GM23248 (cell line): ENCODE measurements around the gene ZBTB44. TPM values are rescaled to one million over a fixed set of nuclear protein-coding genes. Genes with fewer than 3 reads are reported as not detected.
A peak's percentile ranks its signal among the peaks of the same experiment; 100 is the strongest.
"Not testable (repeated sequence)": the region's sequence is repeated elsewhere in the genome, so short reads cannot be mapped to it uniquely, and the experiment has no call there.

ENCODE experiments used
- DNase-seq: peaks from one replicate; pipeline ENCODE4 v3.0.0-alpha.2; 2015
- H2AFZ ChIP-seq: fragments of 200-600 bp; sonication (generic); 2 replicates; pipeline ENCODE4 v1.6.1; 2016; ENCODE audit warnings: antibody characterized with exemption
- H3F3A ChIP-seq: fragments of 200-600 bp; sonication (generic); 2 replicates; pipeline ENCODE4 v1.6.1; 2016; ENCODE audit warnings: mild to moderate bottlenecking, antibody characterized with exemption, mixed run types; ENCODE audit not compliant: insufficient read depth
- H3K27ac ChIP-seq: fragments of 200-600 bp; sonication (generic); 2 replicates; pipeline ENCODE4 v1.5.1; 2016; ENCODE audit warnings: mild to moderate bottlenecking
- H3K27me3 ChIP-seq: fragments of 200-600 bp; sonication (generic); replicated peaks from 2 replicates; pipeline ENCODE4 v1.6.1; 2016; ENCODE audit warnings: mild to moderate bottlenecking; ENCODE audit not compliant: insufficient read depth
- H3K36me3 ChIP-seq: fragments of 200-600 bp; sonication (generic); 2 replicates; pipeline ENCODE4 v1.6.1; 2016; ENCODE audit warnings: low read depth, mild to moderate bottlenecking
- H3K4me1 ChIP-seq: fragments of 200-600 bp; sonication (generic); 2 replicates; pipeline ENCODE4 v1.6.1; 2016; ENCODE audit warnings: mild to moderate bottlenecking; ENCODE audit not compliant: insufficient read depth
- H3K4me2 ChIP-seq: fragments of 200-600 bp; sonication (generic); one replicate; pipeline ENCODE4 v1.6.1; 2016; ENCODE audit warnings: mild to moderate bottlenecking; ENCODE audit not compliant: unreplicated experiment
- H3K4me3 ChIP-seq: fragments of 200-600 bp; sonication (generic); 2 replicates; pipeline ENCODE4 v1.5.1; 2016; ENCODE audit warnings: mild to moderate bottlenecking
- H3K79me2 ChIP-seq: fragments of 200-600 bp; sonication (generic); 2 replicates; pipeline ENCODE4 v1.6.1; 2016; ENCODE audit warnings: mild to moderate bottlenecking; ENCODE audit not compliant: insufficient read depth
- H3K9ac ChIP-seq: fragments of 200-600 bp; sonication (generic); 2 replicates; pipeline ENCODE4 v1.6.1; 2016; ENCODE audit warnings: mild to moderate bottlenecking
- H3K9me2 ChIP-seq: fragments of 200-600 bp; sonication (generic); 2 replicates; pipeline ENCODE4 v1.6.1; 2016; ENCODE audit warnings: mixed run types, mild to moderate bottlenecking, moderate library complexity; ENCODE audit not compliant: insufficient read depth
- H3K9me3 ChIP-seq: fragments of 200-600 bp; sonication (generic); one replicate; pipeline ENCODE4 v1.6.1; 2017; ENCODE audit warnings: low read depth
- H4K20me1 ChIP-seq: fragments of 200-600 bp; sonication (generic); 2 replicates; pipeline ENCODE4 v1.6.0; 2016; ENCODE audit not compliant: insufficient read depth
- EZH2 ChIP-seq: fragments of 200-600 bp; sonication (generic); IDR thresholded peaks from 2 replicates; pipeline ENCODE4 v1.6.1; 2018; ENCODE audit warnings: antibody characterized with exemption, mild to moderate bottlenecking; ENCODE audit not compliant: insufficient read depth, poor library complexity, severe bottlenecking
- EZH2phosphoT487 ChIP-seq: fragments of 200-600 bp; sonication (generic); IDR thresholded peaks from 2 replicates; pipeline ENCODE4 v1.6.1; 2018; ENCODE audit warnings: antibody characterized with exemption, moderate library complexity, mild to moderate bottlenecking, low read depth; ENCODE audit not compliant: insufficient read depth
- WGBS, 2 experiments: methylation state at CpG; one replicate each; pipeline ENCODE4 v1.1.6; 2015 to 2017; ENCODE audit warnings: low lambda C conversion rate in 2 of 2, low coverage in 1 of 2; ENCODE audit errors: missing lambda C conversion rate in 2 of 2; 5-methylcytosine and 5-hydroxymethylcytosine counted together
- in situ Hi-C: fragments of 300-500 bp; cut with MboI; formaldehyde crosslinking; loops from 2 replicates; pipeline ENCODE4 v1.15.0; 2020
- polyA plus RNA-seq: library from polyadenylated mRNA; unstranded; fragments of >200 nt; fragmentation: Nextera tagmentation; extraction: Ambion mirVana; gene quantifications from 2 replicates; pipeline ENCODE4 v1.2.1, GENCODE V29; 2016
- total RNA-seq: library from RNA; depleted of rRNA; stranded (reverse); fragments of >200 nt; shearing (Covaris generic); gene quantifications from 2 replicates; pipeline ENCODE4 v1.2.3, GENCODE V29; 2014

ZBTB44 gene
- total and polyA plus RNA-seq, 2 experiments from 2014 or later = 4.1 to 17.4 TPM

DNA sequence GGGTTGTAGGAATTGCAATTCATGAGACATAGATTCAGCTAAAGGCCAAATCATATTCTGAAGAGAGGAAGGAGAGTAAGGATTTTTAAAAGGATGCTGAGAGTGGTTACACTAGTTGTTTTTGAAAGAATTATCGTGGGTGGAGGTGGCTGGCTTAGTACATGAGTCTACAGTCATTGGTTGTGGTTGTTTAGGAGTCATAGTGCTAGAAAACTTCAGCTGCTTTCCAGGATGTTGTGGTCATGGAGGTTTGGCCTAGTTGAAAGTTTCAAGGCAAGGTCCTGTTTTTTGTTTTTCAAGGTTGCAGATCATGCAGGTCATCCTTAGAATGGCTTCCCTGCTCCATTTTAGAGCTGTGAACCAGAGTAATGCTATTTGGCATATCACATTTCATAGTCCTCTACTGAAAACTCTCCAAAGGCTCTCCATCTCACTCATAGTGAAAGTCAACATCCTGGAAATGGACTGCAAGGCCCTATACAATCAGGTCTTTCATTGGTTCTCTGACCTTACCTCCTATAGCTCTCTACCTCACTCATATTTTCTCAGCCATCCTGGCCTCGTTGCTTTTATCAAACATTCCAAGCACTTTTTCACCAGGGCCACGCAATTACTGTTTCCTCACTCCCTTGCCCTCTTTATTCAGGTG, 26.1 kb upstream of the ZBTB44 start:
- Histone ChIP-seq H3K27me3 (no peaks in the 10 kb centered on the region; the same call in 1 of the 2 replicates), H4K20me1 (no peaks in the 10 kb centered on the region), H3K79me2 (no peaks in the 10 kb centered on the region), H3K27ac (no peak overlapping the region), H3K4me2 (no peak overlapping the region), H2AFZ (no peak overlapping the region), H3F3A (no peaks in the 10 kb centered on the region), H3K9me2 (no peaks in the 10 kb centered on the region), H3K4me3 (no peak overlapping the region), H3K4me1 (no peaks in the 10 kb centered on the region), H3K9me3 (no peaks in the 10 kb centered on the region), H3K9ac (no peak overlapping the region), H3K36me3 (no peaks in the 10 kb centered on the region)
- DNase-seq = peak; percentile 44
- TF ChIP-seq EZH2 (no peak), EZH2phosphoT487 (no peak)
- in situ Hi-C loops = no loop called here
- 48 to 61% methylated on average over 3 of the region's 3 CpGs for WGBS, 2 experiments

DNA sequence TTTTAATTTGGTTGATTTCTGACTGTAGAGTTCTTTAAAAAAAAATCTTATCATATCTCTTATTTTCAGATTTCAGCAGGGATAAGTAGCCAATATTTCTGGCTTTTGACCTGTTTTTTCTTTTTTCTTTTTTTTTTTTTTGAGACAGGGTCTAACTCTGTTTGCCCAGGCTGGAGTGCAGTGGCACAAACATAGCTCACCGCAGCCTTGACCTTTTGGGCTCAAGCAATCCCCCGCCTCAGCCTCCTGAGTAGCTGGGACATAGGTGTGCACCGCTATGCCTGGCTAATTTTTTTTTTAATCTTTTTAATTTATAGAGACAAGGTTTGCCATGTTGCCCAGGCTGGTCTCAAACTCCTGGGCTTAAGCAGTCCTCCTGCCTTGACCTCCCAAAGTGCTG, 23.9 kb upstream of the ZBTB44 start:
- H3K9me3 ChIP-seq = no peaks in the 10 kb centered on the region
- no peaks in the 10 kb centered on the region for H3F3A ChIP-seq
- WGBS, 2 experiments = 65 to 70% methylated on average over 3 of the region's 3 CpGs
- H4K20me1 ChIP-seq = no peaks in the 10 kb centered on the region
- H3K27me3 ChIP-seq = no peaks in the 10 kb centered on the region; the same call in 1 of the 2 replicates
- H3K9me2 ChIP-seq = no peaks in the 10 kb centered on the region
- H3K9ac ChIP-seq = no peak overlapping the region
- H3K36me3 ChIP-seq = no peaks in the 10 kb centered on the region
- H3K4me2 ChIP-seq = no peak overlapping the region
- H3K79me2 ChIP-seq = no peaks in the 10 kb centered on the region
- no peak overlapping the region for H2AFZ ChIP-seq
- no peaks in the 10 kb centered on the region for H3K4me1 ChIP-seq
- H3K27ac ChIP-seq = no peak overlapping the region
- TF ChIP-seq EZH2 = no peak
- no peak for TF ChIP-seq EZH2phosphoT487
- in situ Hi-C loops = no loop called here
- DNase-seq = no peak
- H3K4me3 ChIP-seq = no peak overlapping the region

- no peaks in the 10 kb centered on the region for H3K9me3 ChIP-seq
- in situ Hi-C loops = no loop called here
- no peak overlapping the region for H2AFZ ChIP-seq
- no peaks in the 10 kb centered on the region for H3F3A ChIP-seq
- no peak overlapping the region for H3K4me2 ChIP-seq
- TF ChIP-seq EZH2phosphoT487 (no peak), EZH2 (no peak)
- H3K4me1 ChIP-seq = no peaks in the 10 kb centered on the region
- no peaks in the 10 kb centered on the region; the same call in 1 of the 2 replicates for H3K27me3 ChIP-seq
- DNase-seq = no peak
- H3K27ac ChIP-seq = no peak overlapping the region
- H4K20me1 ChIP-seq = no peaks in the 10 kb centered on the region
- H3K79me2 ChIP-seq = no peaks in the 10 kb centered on the region
- no peaks in the 10 kb centered on the region for H3K36me3 ChIP-seq
- H3K4me3 ChIP-seq = no peak overlapping the region
- no peak overlapping the region for H3K9ac ChIP-seq
- no peaks in the 10 kb centered on the region for H3K9me2 ChIP-seq
- WGBS, 2 experiments = 86 to 89% methylated on average over 22 to 34 of the region's 36 CpGs
Observed at GRCh38 chr11:130337281-130338089, 22.8 kb upstream of the ZBTB44 start.

DNA sequence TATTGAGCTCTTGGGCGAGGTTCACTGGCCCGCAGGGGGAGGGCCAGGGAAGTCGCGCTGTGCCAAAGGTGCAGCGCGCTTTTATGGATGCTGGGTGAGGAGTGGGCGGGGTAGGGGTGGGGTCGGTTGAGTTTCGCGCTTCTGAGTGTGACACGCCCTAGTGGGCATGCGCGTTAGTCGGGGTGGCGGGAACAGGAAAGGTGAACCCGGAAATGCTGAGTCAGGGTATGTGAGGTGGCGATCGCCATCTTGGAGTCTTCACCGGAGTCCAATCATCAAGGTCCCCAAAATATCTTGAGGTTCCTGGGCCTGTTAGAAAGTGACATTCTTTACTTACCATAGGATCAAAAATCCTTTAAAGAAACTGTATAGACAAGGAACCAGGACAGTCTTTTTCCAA, 16.7 kb upstream of the ZBTB44 start:
- H3K4me2 ChIP-seq, H3F3A ChIP-seq, H4K20me1 ChIP-seq, in situ Hi-C loops, H3K27ac ChIP-seq, DNase-seq, H3K79me2 ChIP-seq, H3K9ac ChIP-seq, H3K36me3 ChIP-seq, H3K27me3 ChIP-seq, H3K9me3 ChIP-seq, H3K4me1 ChIP-seq, H3K9me2 ChIP-seq, H3K4me3 ChIP-seq, H2AFZ ChIP-seq: not testable (repeated sequence)
- 93 to 94% methylated on average over 15 to 19 of the region's 19 CpGs for WGBS, 2 experiments
